Muscle layer of duodenum (tissue), 2 donors: Measurements from ENCODE around the gene NIPBL.
"Not testable (repeated sequence)": the region's sequence is repeated elsewhere in the genome, so short reads cannot be mapped to it uniquely, and the experiment has no call there.

ENCODE experiments used
- H3K27ac ChIP-seq: one replicate; pipeline ENCODE4 v1.7.0; 2013; ENCODE audit warnings: mild to moderate bottlenecking, low read length
- H3K27me3 ChIP-seq: one replicate; pipeline ENCODE4 v1.7.0; 2013; ENCODE audit warnings: low read depth, mild to moderate bottlenecking, control low read depth, low read length
- H3K36me3 ChIP-seq, 2 donors: one replicate each; pipeline ENCODE4 v1.7.0; 2013; ENCODE audit warnings: low read length in 2 of 2, control low read depth in 1 of 2, mild to moderate bottlenecking in 1 of 2; ENCODE audit not compliant: insufficient read depth in 2 of 2, control insufficient read depth in 1 of 2
- H3K4me1 ChIP-seq, 2 donors: one replicate each; pipeline ENCODE4 v1.7.0; 2013; ENCODE audit warnings: low read length in 2 of 2, mild to moderate bottlenecking in 2 of 2, control low read depth in 1 of 2, moderate library complexity in 1 of 2; ENCODE audit not compliant: insufficient read depth in 2 of 2, control insufficient read depth in 1 of 2
- H3K4me3 ChIP-seq, 2 donors: one replicate each; pipeline ENCODE4 v1.7.0; 2013; ENCODE audit warnings: low read length in 2 of 2, low read depth in 1 of 2, mild to moderate bottlenecking in 1 of 2
- H3K9me3 ChIP-seq, 2 donors: one replicate each; pipeline ENCODE4 v1.7.0; 2013; ENCODE audit warnings: low read length in 2 of 2, control low read depth in 1 of 2, mild to moderate bottlenecking in 1 of 2; ENCODE audit not compliant: control insufficient read depth in 1 of 2
- donor health status: healthy.

NIPBL gene

GRCh38 chr5:36915653-36916052 is 39.1 kb downstream of the NIPBL start:
- no peaks in the 10 kb centered on the region for H3K36me3 ChIP-seq
- H3K27ac ChIP-seq = no peak overlapping the region
- H3K9me3 ChIP-seq = no peaks in the 10 kb centered on the region
- no peaks in the 10 kb centered on the region for H3K27me3 ChIP-seq
- H3K4me1 ChIP-seq = peaks cover 0 to 13% of the 10 kb centered on the region in 2 donors
- H3K4me3 ChIP-seq = no peak overlapping the region

- not testable (repeated sequence) for H3K27ac ChIP-seq, H3K36me3 ChIP-seq, H3K4me1 ChIP-seq, H3K9me3 ChIP-seq, H3K4me3 ChIP-seq, H3K27me3 ChIP-seq
Observed at GRCh38 chr5:36916614-36917013, 40.0 kb downstream of the NIPBL start.

- not testable (repeated sequence) for H3K27me3 ChIP-seq, H3K4me1 ChIP-seq, H3K36me3 ChIP-seq, H3K4me3 ChIP-seq, H3K9me3 ChIP-seq, H3K27ac ChIP-seq
Observed at GRCh38 chr5:36917358-36917757, 40.8 kb downstream of the NIPBL start.

- no peak overlapping the region for H3K27ac ChIP-seq
- no peaks in the 10 kb centered on the region for H3K36me3 ChIP-seq
- H3K4me1 ChIP-seq = peaks cover 0 to 5% of the 10 kb centered on the region in 2 donors
- H3K4me3 ChIP-seq = no peak overlapping the region
- no peaks in the 10 kb centered on the region for H3K27me3 ChIP-seq
- no peaks in the 10 kb centered on the region for H3K9me3 ChIP-seq
Observed at GRCh38 chr5:36919238-36919637, 42.7 kb downstream of the NIPBL start.

- Histone ChIP-seq H3K4me3 (no peak overlapping the region), H3K27me3 (no peaks in the 10 kb centered on the region), H3K9me3 (no peaks in the 10 kb centered on the region), H3K36me3 (no peaks in the 10 kb centered on the region), H3K4me1 (peaks cover 0 to 9% of the 10 kb centered on the region in 2 donors), H3K27ac (no peak overlapping the region)
Observed at GRCh38 chr5:36919650-36920049, 43.1 kb downstream of the NIPBL start.

- no peaks in the 10 kb centered on the region for H3K36me3 ChIP-seq
- H3K4me1 ChIP-seq = peaks cover 5 to 20% of the 10 kb centered on the region in 2 donors
Observed at GRCh38 chr5:36928947-36929346, 52.4 kb downstream of the NIPBL start.

GRCh38 chr5:36929438-36929837 is 52.9 kb downstream of the NIPBL start:
- Histone ChIP-seq H3K27ac (no peak overlapping the region), H3K4me1 (peaks cover 5 to 18% of the 10 kb centered on the region in 2 donors), H3K9me3 (peaks cover 0 to 4% of the 10 kb centered on the region in 2 donors), H3K4me3 (no peak overlapping the region), H3K36me3 (no peaks in the 10 kb centered on the region), H3K27me3 (no peaks in the 10 kb centered on the region)

More at GRCh38 chr5:36928947-36929346, 52.4 kb downstream of the NIPBL start:
- no peaks in the 10 kb centered on the region for H3K27me3 ChIP-seq
- H3K27ac ChIP-seq = no peak overlapping the region
- H3K9me3 ChIP-seq = peaks cover 0 to 4% of the 10 kb centered on the region in 2 donors
- no peak overlapping the region for H3K4me3 ChIP-seq

GRCh38 chr5:36932056-36932455 is 55.5 kb downstream of the NIPBL start:
- H3K4me3 ChIP-seq = no peak overlapping the region
- H3K36me3 ChIP-seq = no peaks in the 10 kb centered on the region
- H3K27ac ChIP-seq = no peak overlapping the region
- H3K27me3 ChIP-seq = no peaks in the 10 kb centered on the region
- peaks cover 0 to 4% of the 10 kb centered on the region in 2 donors for H3K9me3 ChIP-seq
- peaks cover 5 to 14% of the 10 kb centered on the region in 2 donors for H3K4me1 ChIP-seq

- Histone ChIP-seq H3K4me3 (no peak overlapping the region), H3K9me3 (peaks cover 0 to 4% of the 10 kb centered on the region in 2 donors), H3K4me1 (peaks cover 5 to 14% of the 10 kb centered on the region in 2 donors), H3K27ac (no peak overlapping the region), H3K27me3 (no peaks in the 10 kb centered on the region), H3K36me3 (no peaks in the 10 kb centered on the region)
Observed at GRCh38 chr5:36932699-36933098, 56.1 kb downstream of the NIPBL start.

- Histone ChIP-seq H3K36me3 (no peaks in the 10 kb centered on the region), H3K27ac (no peak overlapping the region), H3K9me3 (peaks cover 0 to 4% of the 10 kb centered on the region in 2 donors), H3K4me3 (no peak overlapping the region), H3K27me3 (no peaks in the 10 kb centered on the region), H3K4me1 (peaks cover 0 to 7% of the 10 kb centered on the region in 2 donors)
Observed at GRCh38 chr5:36934740-36935356, 58.3 kb downstream of the NIPBL start.

GRCh38 chr5:36935805-36936204 is 59.2 kb downstream of the NIPBL start:
- no peak overlapping the region for H3K4me3 ChIP-seq
- no peaks in the 10 kb centered on the region for H3K27me3 ChIP-seq
- no peaks in the 10 kb centered on the region for H3K36me3 ChIP-seq
- H3K9me3 ChIP-seq = peaks cover 0 to 4% of the 10 kb centered on the region in 2 donors
- no peak overlapping the region for H3K27ac ChIP-seq
- H3K4me1 ChIP-seq = peaks cover 4 to 5% of the 10 kb centered on the region in 2 donors

GRCh38 chr5:36936309-36936708 is 59.7 kb downstream of the NIPBL start:
- Histone ChIP-seq H3K9me3 (peaks cover 0 to 4% of the 10 kb centered on the region in 2 donors), H3K36me3 (no peaks in the 10 kb centered on the region), H3K4me1 (peaks cover 4% of the 10 kb centered on the region in 2 donors), H3K27me3 (no peaks in the 10 kb centered on the region), H3K27ac (no peak overlapping the region), H3K4me3 (no peak overlapping the region)
